ENCODE data around the gene DKKL1. TPM values are rescaled to one million over a fixed set of nuclear protein-coding genes. Genes with fewer than 3 reads are reported as not detected.

DKKL1 gene
- total RNA-seq, 4 donors from 2014 or later, result not detected

- Histone ChIP-seq H3K27me3 (peaks cover 0 to 69% of the 10 kb centered on the region in 2 donors), H3K27ac (no peak overlapping the region), H3K36me3 (no peaks in the 10 kb centered on the region), H3K4me1 (peaks cover 0 to 9% (median 0%) of the 10 kb centered on the region in 4 donors), H3K4me3 (no peak overlapping the region), H3K9me3 (no peaks in the 10 kb centered on the region)
- TF ChIP-seq POLR2A (IDR thresholded peaks at IDR 0.05) (no peak), EP300 (IDR thresholded peaks at IDR 0.05) (no peak)
- TF ChIP-seq, protein P1, sequence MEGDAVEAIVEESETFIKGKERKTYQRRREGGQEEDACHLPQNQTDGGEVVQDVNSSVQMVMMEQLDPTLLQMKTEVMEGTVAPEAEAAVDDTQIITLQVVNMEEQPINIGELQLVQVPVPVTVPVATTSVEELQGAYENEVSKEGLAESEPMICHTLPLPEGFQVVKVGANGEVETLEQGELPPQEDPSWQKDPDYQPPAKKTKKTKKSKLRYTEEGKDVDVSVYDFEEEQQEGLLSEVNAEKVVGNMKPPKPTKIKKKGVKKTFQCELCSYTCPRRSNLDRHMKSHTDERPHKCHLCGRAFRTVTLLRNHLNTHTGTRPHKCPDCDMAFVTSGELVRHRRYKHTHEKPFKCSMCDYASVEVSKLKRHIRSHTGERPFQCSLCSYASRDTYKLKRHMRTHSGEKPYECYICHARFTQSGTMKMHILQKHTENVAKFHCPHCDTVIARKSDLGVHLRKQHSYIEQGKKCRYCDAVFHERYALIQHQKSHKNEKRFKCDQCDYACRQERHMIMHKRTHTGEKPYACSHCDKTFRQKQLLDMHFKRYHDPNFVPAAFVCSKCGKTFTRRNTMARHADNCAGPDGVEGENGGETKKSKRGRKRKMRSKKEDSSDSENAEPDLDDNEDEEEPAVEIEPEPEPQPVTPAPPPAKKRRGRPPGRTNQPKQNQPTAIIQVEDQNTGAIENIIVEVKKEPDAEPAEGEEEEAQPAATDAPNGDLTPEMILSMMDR (IDR thresholded peaks at IDR 0.05), result no peak
- no peak for DNase-seq (ENCODE audit: low spot score in 2 of 2)
- WGBS, 2 donors, result 88 to 90% methylated on average over 3 of the region's 3 CpGs
These were observed 50.6 kb downstream of the DKKL1 start for GRCh38 chr19:49414256-49414655.

- H3K27me3 ChIP-seq, result peaks cover 0 to 79% of the 10 kb centered on the region in 2 donors
These were observed 51.6 kb downstream of the DKKL1 start for GRCh38 chr19:49415102-49415809.

GRCh38 chr19:49415810-49416200 lies 52.1 kb downstream of the DKKL1 start:
- no peaks in the 10 kb centered on the region for H3K9me3 ChIP-seq
- peaks cover 0 to 84% of the 10 kb centered on the region in 2 donors for H3K27me3 ChIP-seq
- WGBS, 2 donors, result 75 to 78% methylated on average over 2 of the region's 2 CpGs
- no peaks in the 10 kb centered on the region for H3K36me3 ChIP-seq
- DNase-seq (ENCODE audit: low spot score in 2 of 2), result no peak
- no peak for TF ChIP-seq POLR2A (IDR thresholded peaks at IDR 0.05)
- TF ChIP-seq, protein P1 (IDR thresholded peaks at IDR 0.05), result no peak
- no peak for TF ChIP-seq EP300 (IDR thresholded peaks at IDR 0.05)
- no peak overlapping the region for H3K4me3 ChIP-seq
- no peak overlapping the region for H3K27ac ChIP-seq
- H3K4me1 ChIP-seq, result peaks cover 0 to 4% (median 0%) of the 10 kb centered on the region in 4 donors

More at GRCh38 chr19:49415102-49415809, 51.6 kb downstream of the DKKL1 start:
- no peak for TF ChIP-seq EP300 (IDR thresholded peaks at IDR 0.05)
- TF ChIP-seq POLR2A (IDR thresholded peaks at IDR 0.05), result no peak
- TF ChIP-seq, protein P1 (IDR thresholded peaks at IDR 0.05), result no peak
- Histone ChIP-seq H3K4me3 (no peak overlapping the region), H3K4me1 (no peaks in the 10 kb centered on the region), H3K36me3 (no peaks in the 10 kb centered on the region), H3K27ac (no peak overlapping the region), H3K9me3 (no peaks in the 10 kb centered on the region)
- no peak for DNase-seq (ENCODE audit: low spot score in 2 of 2)
- 30 to 48% methylated on average over 9 to 15 of the region's 15 CpGs for WGBS, 2 donors

DNA sequence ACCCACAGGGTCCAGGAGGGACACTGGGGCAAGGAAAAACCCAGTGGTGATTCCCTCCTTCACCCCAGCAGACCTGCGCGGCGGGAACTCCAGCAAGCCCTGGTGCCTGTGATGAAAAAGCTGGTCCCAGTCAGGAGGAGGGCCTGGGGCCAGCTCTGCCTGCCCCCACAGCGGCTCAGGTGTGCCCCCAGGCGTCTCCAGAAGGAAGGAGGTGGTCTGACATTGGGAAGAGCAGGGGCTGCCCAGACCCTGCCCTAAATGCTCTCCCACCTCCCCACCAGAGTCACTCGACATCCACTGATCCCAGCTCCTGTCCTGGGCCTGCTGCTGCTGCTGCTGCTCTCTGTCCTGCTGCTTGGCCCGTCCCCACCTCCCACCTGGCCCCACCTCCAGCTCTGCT lies 53.4 kb downstream of the DKKL1 start:
- DNase-seq (ENCODE audit: low spot score in 2 of 2), result no peak
- Histone ChIP-seq H3K4me3 (no peak overlapping the region), H3K27ac (no peak overlapping the region), H3K4me1 (peaks cover 0 to 17% (median under 1%) of the 10 kb centered on the region in 4 donors), H3K36me3 (no peaks in the 10 kb centered on the region), H3K9me3 (no peaks in the 10 kb centered on the region), H3K27me3 (peaks cover 0 to 97% of the 10 kb centered on the region in 2 donors)
- 53 to 63% methylated on average over 2 to 5 of the region's 7 CpGs for WGBS, 2 donors
- TF ChIP-seq, protein P1 (IDR thresholded peaks at IDR 0.05), result no peak
- TF ChIP-seq EP300 (IDR thresholded peaks at IDR 0.05) (no peak), POLR2A (IDR thresholded peaks at IDR 0.05) (no peak)

DNA sequence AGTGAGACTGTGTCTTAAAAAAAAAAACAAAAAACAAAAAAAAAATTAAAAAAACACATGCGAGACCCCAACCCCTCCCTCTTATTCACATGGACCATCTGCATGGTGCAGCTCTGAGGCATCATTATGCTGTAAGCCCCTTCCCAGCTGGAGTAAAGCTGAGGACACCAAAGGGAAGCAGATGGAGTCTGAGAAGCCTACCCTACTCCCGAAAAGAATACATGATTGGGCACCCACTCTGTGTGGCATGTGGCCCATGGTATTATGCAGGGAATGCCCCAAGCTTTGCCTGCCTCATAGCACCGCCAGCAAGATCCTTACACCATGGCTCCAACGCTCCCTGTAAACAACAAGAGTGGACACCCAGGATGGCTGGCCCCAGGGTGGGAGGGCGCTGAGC lies 54.8 kb downstream of the DKKL1 start:
- DNase-seq (ENCODE audit: low spot score in 2 of 2), result no peak
- H3K27ac ChIP-seq, result no peak overlapping the region
- H3K4me3 ChIP-seq, result no peak overlapping the region
- peaks cover 0 to 99% of the 10 kb centered on the region in 2 donors for H3K27me3 ChIP-seq
- H3K36me3 ChIP-seq, result no peaks in the 10 kb centered on the region
- 72 to 93% methylated on average over 5 of the region's 5 CpGs for WGBS, 2 donors
- TF ChIP-seq POLR2A (IDR thresholded peaks at IDR 0.05) (no peak), EP300 (IDR thresholded peaks at IDR 0.05) (no peak)
- TF ChIP-seq, protein P1 (IDR thresholded peaks at IDR 0.05), result no peak
- peaks cover 0 to 31% (median 15%) of the 10 kb centered on the region in 4 donors for H3K4me1 ChIP-seq
- H3K9me3 ChIP-seq, result no peaks in the 10 kb centered on the region
